ENCODE measurements around the gene NDUFB11. TPM values are rescaled to one million over a fixed set of nuclear protein-coding genes. Genes with fewer than 3 reads are reported as not detected.

NDUFB11 gene
- 59.5 and 64.7 TPM in 2 replicates for total RNA-seq

GRCh38 chrX:47144626-47145394 lies at the start of gene NDUFB11, which contains the start of gene RBM10:
NDUFB11 (minus strand) TSS chrX:47144702; CDS start chrX:47144679, 23 bp downstream.
RBM10 (plus strand) TSS chrX:47145221; CDS start chrX:47147482, 2,261 bp downstream.

GRCh38 chrX:47193475-47194193 lies 49.1 kb upstream of the NDUFB11 start, which contains the start of gene UBA1:
UBA1 (plus strand) TSS chrX:47193829; CDS start chrX:47198803, 4,974 bp downstream.

Other genes with a start within 250 kb of the NDUFB11 start
- gene JADE3, start 232.3 kb downstream of the NDUFB11 start, total RNA-seq = 9.8 and 11.2 TPM in 2 replicates
- 0.27 and 0.66 TPM in 2 replicates for gene RGN, start 66.3 kb downstream of the NDUFB11 start, total RNA-seq
- gene RBM10, start 519 bp upstream of the NDUFB11 start, total RNA-seq = 62.1 and 67.9 TPM in 2 replicates
- gene UBA1, start 49.1 kb upstream of the NDUFB11 start, total RNA-seq = 125 and 140 TPM in 2 replicates
- 46.4 and 59.8 TPM in 2 replicates for gene CDK16, start 74.0 kb upstream of the NDUFB11 start, total RNA-seq
- 26.1 and 27.5 TPM in 2 replicates for gene USP11, start 88.3 kb upstream of the NDUFB11 start, total RNA-seq
- gene ZNF157, start 225.9 kb upstream of the NDUFB11 start, total RNA-seq = not detected in 2 replicates